WERI-Rb-1 (cell line): Measurements from ENCODE around the gene WDR5B.
"Not testable (repeated sequence)": the region's sequence is repeated elsewhere in the genome, so short reads cannot be mapped to it uniquely, and the experiment has no call there.

Source experiments
- DNase-seq: peaks from one replicate; pipeline ENCODE4 v3.0.0-alpha.2; 2020
- H3K27ac ChIP-seq: fragments of 250-450 bp; sonication (Bioruptor Pico); 2 replicates; pipeline ENCODE4 v1.5.1; 2020; ENCODE audit warnings: mild to moderate bottlenecking, moderate library complexity
- H3K27me3 ChIP-seq: fragments of 250-450 bp; sonication (Bioruptor Pico); 2 replicates; pipeline ENCODE4 v1.5.1; 2021; ENCODE audit warnings: mild to moderate bottlenecking, low read depth, moderate library complexity; ENCODE audit not compliant: insufficient read depth, severe bottlenecking
- H3K36me3 ChIP-seq: fragments of 250-450 bp; sonication (Bioruptor Pico); 2 replicates; pipeline ENCODE4 v1.5.1; 2020; ENCODE audit warnings: mild to moderate bottlenecking, moderate library complexity
- H3K4me3 ChIP-seq: 2 replicates; pipeline ENCODE4 v1.5.1; 2011; ENCODE audit warnings: low read depth, mild to moderate bottlenecking, control low read depth, low read length
- H3K9me3 ChIP-seq: fragments of 250-450 bp; sonication (Bioruptor Pico); 2 replicates; pipeline ENCODE4 v1.5.1; 2021; ENCODE audit warnings: mild to moderate bottlenecking, moderate library complexity; ENCODE audit not compliant: severe bottlenecking
- TF ChIP-seq, protein P1 (sequence below): IDR thresholded peaks from 2 replicates; pipeline ENCODE4 v1.5.1; 2011; ENCODE audit warnings: low read depth, mild to moderate bottlenecking, control low read depth, inconsistent platforms, low read length

WDR5B gene

DNA sequence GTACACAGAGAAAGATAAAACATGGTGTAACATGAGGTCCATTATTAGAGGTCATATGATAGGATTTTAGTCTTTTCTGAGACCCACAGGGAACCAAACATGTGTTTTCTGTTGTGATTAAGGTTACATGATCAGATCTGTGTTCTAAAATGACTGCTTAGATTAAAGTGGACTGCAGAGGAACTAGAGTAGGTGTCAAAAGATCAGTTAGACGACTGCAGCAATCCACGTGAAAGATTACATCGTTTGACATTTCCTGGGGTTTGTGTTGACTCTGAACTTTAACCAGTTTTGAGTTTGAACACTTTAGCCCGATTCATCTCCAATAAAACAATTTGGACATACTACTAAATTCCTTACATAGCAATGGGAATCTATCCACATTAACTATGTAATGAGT lies 37.9 kb downstream of the WDR5B start:
- TF ChIP-seq, protein P1, sequence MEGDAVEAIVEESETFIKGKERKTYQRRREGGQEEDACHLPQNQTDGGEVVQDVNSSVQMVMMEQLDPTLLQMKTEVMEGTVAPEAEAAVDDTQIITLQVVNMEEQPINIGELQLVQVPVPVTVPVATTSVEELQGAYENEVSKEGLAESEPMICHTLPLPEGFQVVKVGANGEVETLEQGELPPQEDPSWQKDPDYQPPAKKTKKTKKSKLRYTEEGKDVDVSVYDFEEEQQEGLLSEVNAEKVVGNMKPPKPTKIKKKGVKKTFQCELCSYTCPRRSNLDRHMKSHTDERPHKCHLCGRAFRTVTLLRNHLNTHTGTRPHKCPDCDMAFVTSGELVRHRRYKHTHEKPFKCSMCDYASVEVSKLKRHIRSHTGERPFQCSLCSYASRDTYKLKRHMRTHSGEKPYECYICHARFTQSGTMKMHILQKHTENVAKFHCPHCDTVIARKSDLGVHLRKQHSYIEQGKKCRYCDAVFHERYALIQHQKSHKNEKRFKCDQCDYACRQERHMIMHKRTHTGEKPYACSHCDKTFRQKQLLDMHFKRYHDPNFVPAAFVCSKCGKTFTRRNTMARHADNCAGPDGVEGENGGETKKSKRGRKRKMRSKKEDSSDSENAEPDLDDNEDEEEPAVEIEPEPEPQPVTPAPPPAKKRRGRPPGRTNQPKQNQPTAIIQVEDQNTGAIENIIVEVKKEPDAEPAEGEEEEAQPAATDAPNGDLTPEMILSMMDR: no peak
- no peaks in the 10 kb centered on the region; the same call in 1 of the 2 replicates for H3K36me3 ChIP-seq
- H3K27me3 ChIP-seq: no peaks in the 10 kb centered on the region
- no peaks in the 10 kb centered on the region for H3K9me3 ChIP-seq
- DNase-seq: no peak
- no peak overlapping the region for H3K4me3 ChIP-seq
- no peak overlapping the region for H3K27ac ChIP-seq

DNA sequence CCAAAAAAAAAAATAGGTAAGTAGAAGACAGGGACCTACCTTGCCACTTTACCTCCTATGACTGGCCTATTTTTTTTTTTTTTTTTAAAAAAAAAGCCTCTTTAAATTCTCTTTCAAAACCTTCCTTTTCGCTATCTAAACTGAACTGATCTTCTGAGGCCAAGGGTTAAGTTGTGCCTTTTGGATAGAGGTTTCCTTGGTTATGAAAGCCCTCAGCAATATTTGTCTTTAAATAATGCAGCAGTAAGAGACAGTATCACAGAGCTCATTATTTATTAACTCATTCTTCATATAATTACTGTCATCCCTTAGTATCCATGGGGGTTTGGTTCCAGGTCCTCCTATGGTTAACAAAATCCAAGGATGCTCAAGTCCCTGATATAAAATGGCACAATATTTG lies 41.8 kb downstream of the WDR5B start:
- no peak overlapping the region for H3K4me3 ChIP-seq
- H3K27ac ChIP-seq: no peak overlapping the region
- H3K27me3 ChIP-seq: no peaks in the 10 kb centered on the region
- H3K36me3 ChIP-seq: peaks cover 9% of the 10 kb centered on the region
- DNase-seq: no peak
- TF ChIP-seq, protein P1: no peak
- no peaks in the 10 kb centered on the region for H3K9me3 ChIP-seq

DNA sequence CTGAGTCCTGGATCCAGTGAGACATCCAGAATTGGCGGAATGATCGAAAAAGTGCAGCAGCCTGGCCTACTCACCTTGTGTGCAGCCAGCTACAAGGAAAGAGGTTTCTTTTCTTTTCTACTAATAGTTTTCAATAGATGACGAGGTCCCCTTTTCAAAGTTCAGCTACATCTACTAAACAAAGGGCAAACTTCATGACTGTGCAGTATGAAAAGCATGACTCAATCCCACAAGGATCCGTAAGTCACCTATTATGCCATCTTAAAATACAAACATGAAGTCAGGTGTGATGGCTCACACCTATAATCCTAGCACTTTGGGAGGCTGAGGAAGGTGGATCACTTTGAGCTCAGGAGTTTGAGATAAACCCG lies 49.5 kb downstream of the WDR5B start:
- Histone ChIP-seq H3K36me3 (peaks cover 25% of the 10 kb centered on the region), H3K27ac (no peak overlapping the region), H3K4me3 (no peak overlapping the region), H3K27me3 (no peaks in the 10 kb centered on the region), H3K9me3 (no peaks in the 10 kb centered on the region)
- DNase-seq: no peak
- TF ChIP-seq, protein P1: no peak

DNA sequence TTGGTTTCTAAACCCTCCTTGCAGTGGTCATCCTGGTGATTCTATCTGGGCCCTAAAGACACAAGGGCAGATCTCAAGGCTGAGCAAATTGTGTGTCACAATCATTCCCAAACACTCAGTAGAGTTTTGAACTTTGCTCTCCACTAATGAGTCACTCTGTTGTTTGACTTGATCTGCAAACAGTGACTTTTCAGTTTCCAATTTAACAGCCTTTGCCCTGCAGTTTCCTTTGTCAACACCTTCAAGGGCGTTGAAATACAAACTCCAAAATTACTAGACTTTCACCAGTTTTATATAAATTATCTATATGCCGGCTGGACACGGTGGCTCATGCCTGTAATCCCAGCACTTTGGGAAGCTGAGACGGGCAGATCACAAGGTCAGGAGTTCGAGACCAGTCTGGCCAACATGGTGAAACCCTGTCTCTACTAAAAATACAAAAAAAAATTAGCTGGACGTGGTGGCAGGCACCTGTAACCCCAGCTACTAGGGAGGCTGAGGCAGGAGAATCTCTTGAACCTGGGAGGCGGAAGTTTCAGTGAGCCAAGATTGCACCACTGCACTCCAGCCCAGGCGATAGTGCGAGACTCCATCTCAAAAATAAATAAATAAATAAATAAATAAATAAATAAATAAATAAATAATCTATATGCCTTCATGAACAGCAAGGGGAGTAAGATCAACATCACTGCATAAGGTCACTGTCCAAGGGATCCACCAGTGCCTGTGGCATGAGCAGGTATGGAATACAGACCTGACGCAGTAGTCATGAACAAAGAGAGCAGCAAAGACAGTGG lies 50.1 kb downstream of the WDR5B start:
- H3K9me3 ChIP-seq, DNase-seq, H3K27ac ChIP-seq, H3K4me3 ChIP-seq, H3K27me3 ChIP-seq: not testable (repeated sequence)
- H3K36me3 ChIP-seq: peaks cover 22% of the 10 kb centered on the region

DNA sequence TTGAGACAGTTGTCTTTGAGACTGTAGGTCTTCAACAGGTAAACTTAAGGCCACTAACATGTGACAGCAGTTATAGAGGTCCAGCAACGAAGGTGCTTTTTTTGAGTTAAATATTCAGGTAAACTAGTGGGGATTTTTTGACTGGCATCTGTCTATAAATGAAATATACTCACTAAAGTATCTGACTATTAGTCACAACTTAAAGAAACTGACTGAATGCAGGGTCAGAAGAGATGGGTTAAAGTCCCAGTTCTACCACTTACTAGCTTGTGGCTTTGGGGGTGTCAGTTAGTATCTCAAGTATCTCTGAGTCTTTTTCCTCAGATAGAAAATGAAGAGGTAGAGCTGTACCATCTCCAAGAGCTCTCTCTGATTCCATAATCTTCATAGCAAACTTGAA lies 50.8 kb downstream of the WDR5B start:
- H3K9me3 ChIP-seq: no peaks in the 10 kb centered on the region
- no peak overlapping the region for H3K4me3 ChIP-seq
- DNase-seq: no peak
- H3K27me3 ChIP-seq: no peaks in the 10 kb centered on the region
- no peak overlapping the region for H3K27ac ChIP-seq
- peaks cover 19% of the 10 kb centered on the region for H3K36me3 ChIP-seq
- TF ChIP-seq, protein P1: no peak

DNA sequence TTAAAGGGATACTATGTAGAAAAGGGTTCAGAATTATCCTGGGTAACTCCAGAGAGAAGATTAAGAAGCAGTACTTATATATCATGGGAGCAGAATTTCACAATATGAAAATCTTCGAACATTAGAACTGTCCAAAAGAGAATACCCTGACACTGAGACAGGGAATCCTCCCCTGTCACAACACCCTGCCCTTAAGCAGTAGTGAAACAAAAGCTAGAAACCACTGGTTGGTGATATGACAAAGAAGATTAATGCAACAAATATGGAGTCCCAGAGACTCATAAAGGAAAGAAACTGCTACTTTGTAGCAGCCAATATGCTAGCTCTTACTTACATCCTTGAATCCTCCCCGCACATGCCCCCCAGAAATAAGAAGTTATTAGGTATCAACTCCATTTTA lies 51.4 kb downstream of the WDR5B start:
- H3K27me3 ChIP-seq: no peaks in the 10 kb centered on the region
- H3K36me3 ChIP-seq: peaks cover 19% of the 10 kb centered on the region
- H3K9me3 ChIP-seq: no peaks in the 10 kb centered on the region
- TF ChIP-seq, protein P1: no peak
- H3K4me3 ChIP-seq: no peak overlapping the region
- DNase-seq: no peak
- H3K27ac ChIP-seq: no peak overlapping the region
